HG03045 (cell line): ENCODE results near the gene ANAPC16.
"Not testable (repeated sequence)": the region's sequence is repeated elsewhere in the genome, so short reads cannot be mapped to it uniquely, and the experiment has no call there.

ENCODE experiments used
- ATAC-seq: cut with Tn5 transposase; IDR thresholded peaks from one replicate; pipeline ENCODE4 v1.9.1; 2021; ENCODE audit warnings: mild to moderate bottlenecking, moderate library complexity; ENCODE audit not compliant: unreplicated experiment

Gene ANAPC16

DNA sequence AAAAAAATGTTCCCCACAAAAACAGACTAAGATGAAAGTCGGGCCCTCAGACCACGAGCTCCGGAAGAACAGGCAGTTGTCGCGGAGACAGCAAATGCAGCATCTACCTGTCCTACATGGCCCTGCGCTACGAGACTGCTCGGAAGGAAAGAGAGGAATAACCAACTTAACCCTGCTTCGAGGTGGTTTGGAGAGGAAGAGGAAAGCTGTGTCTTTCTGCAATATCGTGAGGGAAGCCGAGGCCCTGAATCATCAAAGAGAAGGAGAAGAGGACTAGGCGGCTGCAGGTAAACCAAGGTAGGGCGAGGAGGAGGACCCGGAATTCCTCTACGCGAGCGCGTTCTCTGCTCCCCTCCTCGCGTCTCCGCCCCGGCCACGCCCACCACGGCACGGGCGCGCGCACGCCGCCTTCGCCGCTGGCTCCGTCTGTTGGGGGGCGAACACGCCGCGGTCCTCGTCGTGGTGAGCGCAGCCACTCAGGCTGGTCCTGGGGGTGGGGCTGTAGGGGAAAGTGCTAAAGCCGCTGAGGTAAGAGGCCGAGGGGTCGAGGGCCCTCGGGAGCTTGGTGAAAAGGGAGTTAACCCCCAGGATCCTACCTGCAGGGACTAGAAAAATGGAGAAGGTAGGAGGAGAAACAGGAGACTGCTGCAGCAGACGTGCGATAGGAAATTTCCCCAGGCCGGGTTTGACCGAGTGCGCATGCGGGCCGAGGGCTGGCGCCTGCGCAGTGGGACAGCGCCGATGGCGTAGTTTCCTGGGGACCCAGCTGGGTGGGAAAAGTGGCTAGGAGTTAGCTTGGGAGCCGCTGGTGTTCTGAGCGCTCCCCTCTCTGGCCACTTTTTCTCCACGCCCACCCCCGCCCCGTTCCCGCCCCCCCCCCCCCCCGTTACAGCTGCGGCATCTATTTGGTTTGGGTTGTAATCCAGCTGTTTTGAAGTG is at the start of gene ANAPC16, which contains the start of gene ASCC1:
ANAPC16 (plus strand) TSS at position 402 of the 939 bp plus-strand sequence. CDS start 7,903 bp downstream, outside the sequence.
ASCC1 (minus strand) TSS at position 666 of the 939 bp plus-strand sequence. CDS start 2,978 bp downstream, outside the sequence.
- ATAC-seq: peak; percentile 91

DNA sequence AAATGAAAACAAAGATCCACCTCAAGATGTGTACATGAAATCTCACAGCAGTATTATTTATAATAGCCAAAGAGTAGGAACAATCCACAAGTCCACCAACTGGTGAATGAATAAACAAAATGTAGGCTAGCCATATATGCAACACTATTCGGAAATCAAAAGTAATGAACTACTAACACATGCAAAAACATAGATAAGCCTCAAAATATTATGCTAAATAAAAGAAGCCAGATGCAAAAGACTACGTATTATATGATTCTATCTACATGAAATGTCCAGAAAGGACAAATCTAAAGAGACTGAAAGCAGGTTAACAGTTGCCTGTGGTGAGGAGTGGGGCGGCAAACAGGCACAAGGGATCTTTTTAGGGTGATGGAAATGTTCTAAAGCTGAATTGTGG is 48.7 kb upstream of the ANAPC16 start:
- no peak for ATAC-seq

DNA sequence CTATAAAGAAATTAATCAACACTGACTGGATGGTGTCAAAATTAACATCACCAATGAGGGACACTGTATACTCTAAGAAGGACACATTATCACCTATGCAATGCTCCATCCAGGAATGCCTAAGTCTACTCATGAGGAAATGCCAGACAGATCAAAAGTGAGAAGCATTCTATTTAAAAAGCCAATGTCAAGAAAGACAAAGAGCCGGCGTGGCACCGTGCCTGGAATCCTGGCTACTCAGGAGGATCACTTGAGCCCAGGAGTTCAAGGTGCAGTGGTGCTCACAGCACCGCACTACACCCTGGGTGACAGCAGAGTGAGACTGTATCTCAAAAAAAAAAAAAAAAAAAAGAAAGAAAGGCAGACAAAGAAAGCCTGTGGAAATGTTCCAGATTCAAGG is 45.5 kb upstream of the ANAPC16 start:
- no peak for ATAC-seq

DNA sequence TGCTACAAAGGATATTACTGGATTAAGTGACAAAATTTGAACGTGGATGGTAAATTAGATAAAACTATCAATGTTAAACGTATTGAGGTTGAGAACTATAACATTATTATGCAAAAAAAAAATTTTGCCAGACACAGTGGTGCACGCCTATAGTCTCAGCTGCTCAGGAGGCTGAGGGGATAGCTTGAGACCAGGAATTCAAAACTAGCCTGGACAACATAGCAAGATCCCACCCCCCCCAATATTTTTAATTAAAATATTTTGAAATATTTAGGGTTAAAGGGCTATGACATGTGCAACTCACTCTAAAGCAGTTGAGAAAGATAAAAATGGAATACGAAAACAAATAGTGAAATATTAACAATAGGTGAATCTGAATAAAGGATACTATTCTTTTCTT is 45.1 kb upstream of the ANAPC16 start:
- ATAC-seq: no peak

DNA sequence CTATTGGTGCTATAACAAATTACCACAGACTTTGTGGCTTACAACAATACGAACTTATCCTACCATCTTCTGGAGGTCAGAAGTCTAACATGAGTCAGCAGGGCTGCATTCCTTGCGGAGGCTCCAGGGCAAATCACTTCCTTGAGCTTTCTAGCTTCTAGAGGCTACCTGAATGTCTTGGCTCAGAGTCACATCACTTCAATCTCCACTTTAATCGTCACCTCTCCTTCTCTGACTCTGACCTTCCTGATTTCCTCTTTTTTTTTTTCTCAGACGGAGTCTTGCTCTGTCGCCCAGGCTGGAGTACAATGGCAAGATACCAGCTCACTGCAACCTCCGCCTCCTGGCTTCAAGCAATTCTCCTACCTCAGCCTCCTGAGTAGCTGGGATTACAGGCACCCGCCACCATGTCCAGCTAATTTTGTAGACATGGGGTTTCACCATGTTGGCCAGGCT is 44.6 kb upstream of the ANAPC16 start:
- ATAC-seq: no peak

DNA sequence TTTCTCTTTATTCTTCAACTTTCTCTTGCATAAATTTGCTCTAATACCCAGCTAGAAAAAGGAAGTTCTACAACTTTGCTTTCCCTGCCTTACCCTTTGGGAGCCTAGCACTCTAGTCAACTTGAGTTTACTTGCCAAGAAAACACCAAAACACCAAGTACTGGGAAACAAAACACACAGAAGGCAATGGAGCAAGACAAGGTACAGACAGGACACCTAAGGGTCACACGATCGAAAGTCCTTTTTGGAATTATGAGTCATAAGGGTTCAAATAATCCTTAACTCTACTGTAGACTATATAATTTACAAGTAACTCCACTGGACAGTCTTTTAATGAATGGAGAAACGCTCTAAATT is 42.6 kb upstream of the ANAPC16 start:
- ATAC-seq: no peak

DNA sequence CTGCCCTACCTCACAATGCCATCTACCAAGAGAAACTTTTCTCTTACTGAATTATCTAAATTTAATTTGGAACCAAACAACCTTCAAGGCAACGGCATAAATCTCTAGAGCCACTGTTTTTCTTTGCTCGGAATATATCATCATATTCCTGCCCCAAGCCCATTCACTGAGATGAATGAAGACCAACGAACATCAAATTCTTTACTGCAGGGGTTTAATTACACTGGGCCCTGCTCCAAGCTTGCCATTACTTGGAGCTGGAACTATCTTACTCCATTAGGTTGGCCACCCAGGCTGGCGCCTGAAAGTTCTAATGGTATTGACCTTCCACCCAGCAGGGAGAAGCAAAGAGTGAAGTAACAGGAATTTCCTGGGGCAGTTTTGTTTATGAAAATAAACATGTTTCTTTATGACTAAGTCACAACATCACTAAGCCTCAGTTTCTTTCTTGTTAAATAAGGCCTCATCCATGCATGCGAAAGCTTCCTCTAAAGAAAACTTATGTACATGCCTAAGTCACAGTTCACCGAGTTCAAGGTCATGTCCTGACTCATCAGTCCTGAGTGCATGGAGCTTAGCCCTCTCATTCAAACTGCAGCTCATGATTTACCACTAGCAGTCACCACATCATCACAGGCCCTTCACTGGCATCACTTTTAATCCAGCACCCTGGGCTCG is 42.1 kb upstream of the ANAPC16 start:
- ATAC-seq: no peak

DNA sequence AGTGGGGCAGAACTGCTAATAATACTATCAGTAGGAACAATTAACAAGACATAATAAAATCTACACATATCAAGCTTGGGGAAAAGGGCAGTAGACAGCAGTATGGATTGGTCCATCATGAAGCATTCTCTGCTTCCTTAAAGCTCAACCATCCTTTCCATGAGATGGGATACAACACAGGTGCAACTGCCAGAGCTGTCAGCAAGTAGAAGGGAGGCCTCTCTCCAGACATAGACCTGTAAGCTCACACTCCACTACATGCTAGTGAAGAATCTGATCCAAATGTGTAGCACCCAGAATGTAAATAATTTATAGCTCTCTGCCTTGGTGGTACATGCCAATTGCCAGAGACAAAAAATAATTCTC is 41.5 kb upstream of the ANAPC16 start:
- ATAC-seq: no peak

DNA sequence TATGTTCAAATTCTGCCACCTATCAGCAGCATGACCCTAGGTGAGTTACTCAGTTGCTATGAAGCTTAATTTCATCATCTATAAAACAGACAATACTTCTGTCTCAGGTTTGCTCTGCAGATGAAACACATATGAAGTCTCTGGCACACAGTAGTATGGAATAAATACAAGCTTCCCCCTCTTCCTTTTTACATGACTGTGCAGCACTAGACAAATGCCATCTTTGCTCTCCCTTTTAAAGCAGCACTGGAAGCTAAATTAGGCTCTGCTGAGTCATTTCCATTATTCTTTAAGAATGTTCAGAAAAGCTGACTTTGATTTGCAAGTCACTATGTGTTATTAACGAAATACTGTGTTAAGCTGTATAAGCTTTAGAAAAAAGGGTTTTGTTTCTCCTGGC is 40.7 kb upstream of the ANAPC16 start:
- no peak for ATAC-seq

DNA sequence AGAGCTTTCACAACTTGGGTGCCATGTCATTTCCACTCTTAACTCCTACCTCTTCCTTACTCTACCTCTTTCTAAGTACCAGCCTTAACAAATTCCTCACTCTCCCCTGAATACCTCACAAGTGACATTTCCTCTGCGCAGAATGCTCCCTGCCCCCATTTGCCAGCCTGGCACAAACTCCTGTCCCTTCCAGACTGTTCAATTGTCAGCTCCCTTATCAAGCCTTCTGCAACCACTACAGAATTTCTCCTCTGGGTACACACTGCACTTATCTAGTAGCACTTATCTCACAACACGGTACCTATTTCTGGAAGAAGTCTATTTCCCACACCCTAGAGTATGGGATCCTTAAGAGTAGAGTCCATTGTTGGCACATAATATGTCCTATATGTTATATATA is 39.1 kb upstream of the ANAPC16 start:
- no peak for ATAC-seq

DNA sequence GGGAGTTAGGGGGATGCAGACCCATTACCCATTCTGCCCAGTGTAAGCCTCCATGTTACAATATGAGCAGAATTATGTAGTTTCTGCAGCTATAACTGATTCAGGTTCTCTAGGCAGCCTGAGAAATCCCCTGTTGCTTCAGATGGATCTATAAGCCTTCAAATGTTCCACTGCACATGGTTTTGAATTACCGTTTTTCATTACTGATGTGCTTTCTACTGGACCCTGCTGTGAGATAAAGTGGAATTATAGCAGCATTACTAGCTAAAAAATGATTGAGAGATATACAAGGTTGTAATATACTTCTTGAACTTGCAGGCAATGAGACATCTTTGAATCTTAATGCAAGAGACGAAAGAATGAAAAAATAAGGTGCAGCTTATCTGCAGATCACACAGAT is 38.4 kb upstream of the ANAPC16 start:
- ATAC-seq: no peak

DNA sequence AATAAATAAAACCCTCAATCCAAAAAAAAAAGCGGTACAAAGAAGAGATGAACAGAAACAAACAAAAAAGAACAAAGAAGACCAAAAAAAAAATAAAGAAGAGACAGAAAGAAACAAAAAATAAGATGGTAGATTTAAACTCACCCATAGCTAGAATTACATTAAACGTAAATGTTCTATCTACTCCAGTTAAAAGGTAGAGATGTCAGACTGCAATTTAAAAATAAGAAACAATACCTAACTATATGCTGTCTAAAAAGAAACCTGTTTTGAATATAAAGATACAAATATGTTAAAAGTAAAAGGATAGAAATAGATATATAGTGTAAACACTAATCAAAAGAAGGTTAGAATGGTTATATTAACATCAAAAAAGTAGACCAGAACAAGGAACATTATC is 31.7 kb upstream of the ANAPC16 start:
- no peak for ATAC-seq

DNA sequence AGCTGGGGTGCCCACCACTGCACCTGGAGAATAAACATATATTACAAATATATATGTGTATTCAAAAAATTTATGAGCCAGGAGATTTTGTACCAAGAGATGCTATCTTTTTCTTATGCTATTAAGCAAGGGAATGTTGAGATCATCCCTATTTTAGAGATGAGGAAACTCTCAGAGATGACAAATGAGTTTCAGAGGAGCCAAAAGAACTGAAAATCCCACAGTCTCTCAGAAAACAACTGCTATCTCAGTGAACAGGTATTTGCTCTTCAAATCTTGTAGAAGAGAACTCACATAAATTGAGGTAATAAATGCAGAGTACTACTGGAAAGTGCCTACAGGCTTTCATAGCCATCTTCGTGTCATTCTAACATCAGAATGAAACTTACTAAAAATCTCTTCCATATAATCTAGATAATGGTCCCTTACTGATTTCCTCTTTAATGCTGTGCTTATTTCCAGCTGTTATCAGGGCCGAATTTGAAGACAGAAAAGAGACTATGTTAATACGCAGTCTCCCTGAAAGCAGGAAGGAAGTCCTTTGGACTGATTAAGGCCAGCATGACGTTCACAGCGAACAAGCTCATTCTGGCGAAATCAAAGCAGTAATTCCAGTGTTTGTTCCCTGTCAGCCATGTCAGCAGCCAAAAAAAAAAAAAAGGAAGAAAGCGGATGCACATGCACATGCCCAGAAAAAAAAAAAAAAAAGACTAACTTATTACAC is 29.4 kb upstream of the ANAPC16 start:
- ATAC-seq: no peak

DNA sequence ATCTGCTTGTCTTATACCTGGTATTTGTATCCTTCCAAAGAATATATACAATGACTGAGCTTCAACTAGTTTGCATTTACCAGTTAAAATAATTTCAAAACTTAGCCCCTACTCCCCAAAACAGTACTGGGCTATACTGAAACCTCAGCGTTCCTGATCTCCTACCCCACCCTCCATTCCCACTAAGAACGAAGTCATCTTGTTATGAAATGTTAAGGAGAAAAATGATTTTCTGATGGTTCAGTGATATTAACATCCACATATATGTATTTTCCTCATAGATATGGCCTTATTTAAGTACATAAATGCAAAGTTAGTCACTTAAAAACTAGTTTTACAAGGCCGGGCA is 28.9 kb upstream of the ANAPC16 start:
- ATAC-seq: no peak

DNA sequence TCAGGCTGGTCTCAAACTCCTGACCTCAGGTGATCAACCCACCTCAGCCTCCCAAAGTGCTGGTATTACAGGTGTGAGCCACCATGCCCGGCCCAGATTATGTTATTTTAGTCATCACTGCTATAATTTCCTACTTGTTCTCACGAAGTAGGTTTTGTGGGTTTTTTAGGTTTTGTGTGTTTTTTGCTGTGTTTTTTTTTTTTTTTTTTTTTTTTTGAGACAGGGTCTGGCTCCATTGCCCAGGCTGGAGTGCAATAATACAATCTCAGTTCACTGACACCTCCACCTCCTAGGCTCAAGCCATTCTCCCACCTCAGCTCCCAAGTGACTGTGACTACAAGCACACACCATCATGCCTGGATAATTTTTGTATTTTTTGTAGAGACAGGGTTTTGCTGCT is 20.9 kb upstream of the ANAPC16 start:
- ATAC-seq: no peak

DNA sequence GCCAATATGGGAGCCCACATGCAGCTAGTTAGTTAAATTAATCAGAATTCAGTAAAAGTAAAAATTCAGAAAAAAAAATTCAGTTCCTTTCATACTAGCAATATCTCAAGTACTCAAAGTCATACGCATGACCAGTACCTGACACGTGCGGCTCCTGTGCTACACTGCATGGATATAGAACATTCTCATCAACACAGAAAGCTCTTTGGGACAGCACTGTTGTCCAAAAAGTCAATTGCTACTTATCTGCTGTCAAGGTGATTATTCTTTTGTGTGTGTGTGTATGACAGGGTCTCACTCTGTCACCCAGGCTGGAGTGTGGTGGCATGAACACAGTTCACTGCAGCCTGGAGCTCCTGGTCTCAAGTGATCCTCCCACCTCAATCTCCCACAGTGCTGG is 14.9 kb upstream of the ANAPC16 start:
- ATAC-seq: no peak

DNA sequence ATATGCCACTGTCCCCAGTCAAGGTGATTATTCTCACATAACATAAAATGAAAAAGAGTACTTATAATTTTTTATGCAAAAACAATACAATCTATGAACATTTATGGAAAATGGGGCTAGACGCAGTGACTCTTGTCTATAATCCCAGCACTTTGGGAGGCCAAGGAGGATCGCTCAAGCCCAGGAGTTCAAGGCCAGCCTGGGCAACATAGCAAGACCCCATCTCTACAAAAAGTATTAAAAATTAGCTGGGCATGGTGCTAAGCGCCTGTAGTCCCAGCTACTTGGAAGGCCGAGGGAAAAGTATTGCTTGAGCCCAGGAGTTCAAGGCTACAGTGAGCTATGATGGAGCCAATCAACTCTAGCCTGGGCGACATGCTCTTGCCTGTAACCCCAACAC is 14.5 kb upstream of the ANAPC16 start:
- ATAC-seq: no peak

DNA sequence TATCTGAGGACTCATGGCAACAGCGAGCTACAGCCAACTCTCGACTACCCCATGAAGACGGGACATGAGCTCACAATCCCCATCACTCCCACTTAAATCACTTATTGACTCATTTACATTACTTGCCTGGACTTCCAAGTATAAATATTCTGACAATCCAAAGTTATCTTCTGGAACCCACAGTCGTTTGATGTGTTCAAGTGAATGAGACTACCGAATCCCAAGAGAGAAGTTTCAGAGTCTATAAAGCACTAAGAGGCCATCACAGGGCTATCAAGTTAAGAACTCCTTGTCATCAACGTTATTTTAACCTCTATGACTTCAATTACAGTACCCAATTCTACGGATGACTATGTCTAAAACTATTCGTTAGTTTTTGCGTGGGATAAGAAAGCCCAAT is 11.5 kb upstream of the ANAPC16 start:
- no peak for ATAC-seq

DNA sequence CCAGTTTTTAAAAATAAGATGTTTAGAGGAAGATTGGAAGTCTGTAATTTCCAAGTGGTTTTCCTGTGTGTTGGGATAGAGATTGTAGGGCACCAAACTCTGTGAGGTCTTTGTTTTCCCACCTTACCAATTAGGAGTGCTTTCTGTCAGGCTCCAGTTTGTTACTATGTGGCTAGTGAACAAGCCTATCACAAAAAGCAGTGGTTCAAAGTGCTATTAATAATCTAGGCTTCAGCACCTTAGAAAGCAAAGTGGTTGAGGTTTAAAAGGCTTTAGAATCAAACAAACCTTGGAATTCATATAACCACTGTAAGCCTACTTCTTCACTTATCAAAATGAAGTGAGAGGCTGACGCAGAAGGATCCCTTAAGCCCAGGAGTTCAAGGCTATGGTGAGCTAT is 11.1 kb upstream of the ANAPC16 start:
- ATAC-seq: no peak

DNA sequence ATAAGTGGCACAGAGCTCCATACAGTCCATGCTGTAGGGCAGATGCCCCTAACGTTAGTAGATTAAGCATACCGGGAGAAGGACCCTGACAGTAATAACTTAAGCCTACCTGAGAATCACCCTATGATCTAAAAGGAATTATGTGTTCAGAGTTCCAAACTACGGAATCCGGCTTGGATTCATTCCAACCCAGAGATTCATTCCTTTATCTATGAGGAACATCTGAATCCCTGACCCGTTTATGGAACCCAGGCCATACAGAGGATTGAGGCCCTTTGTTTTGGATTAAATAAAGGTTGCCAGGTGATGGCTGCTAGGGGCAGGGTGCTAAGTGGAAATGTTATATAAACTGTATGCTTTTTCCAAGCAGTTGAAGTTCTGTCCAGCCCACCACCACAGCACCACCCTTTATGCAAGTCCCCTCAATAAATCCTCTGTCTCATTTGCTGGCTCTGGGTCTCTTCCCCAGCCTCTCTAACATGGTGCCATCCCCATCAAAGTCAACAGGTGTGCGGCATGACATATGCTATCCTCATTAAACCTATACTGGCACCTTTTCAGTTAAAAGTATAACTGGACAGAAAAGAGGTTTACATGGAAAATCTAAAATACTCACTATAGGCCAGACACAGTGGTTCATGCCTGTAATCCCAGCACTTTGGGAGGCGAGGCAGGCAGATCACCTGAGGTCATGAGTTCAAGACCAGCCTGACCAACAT is 9.1 kb upstream of the ANAPC16 start:
- no peak for ATAC-seq

DNA sequence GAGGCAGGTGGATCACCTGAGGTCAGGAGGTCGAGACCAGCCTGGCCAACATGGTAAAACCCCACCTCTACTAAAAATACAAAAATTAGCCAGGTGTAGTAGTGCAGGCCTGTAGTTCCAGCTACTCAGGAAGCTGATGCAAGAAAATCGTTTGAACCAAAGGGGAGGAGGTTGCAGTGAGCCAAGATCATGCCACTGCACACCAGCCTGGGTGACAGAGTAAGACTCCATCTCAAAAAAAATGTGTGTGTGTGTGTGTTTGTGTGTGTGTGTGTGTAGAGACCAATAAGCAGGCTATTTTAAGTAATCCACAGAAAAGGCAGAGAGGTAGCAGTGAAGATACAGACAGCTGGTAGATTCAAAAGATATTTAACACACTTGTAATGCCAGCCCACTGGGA is 7.3 kb upstream of the ANAPC16 start:
- not testable (repeated sequence) for ATAC-seq
